HepG2 (cell line): Measurements from ENCODE around the gene FLAD1. TPM values are rescaled to one million over a fixed set of nuclear protein-coding genes. Genes with fewer than 3 reads are reported as not detected.

ENCODE experiments used
- ARID2 ChIP-seq: sonication (generic); formaldehyde crosslinking; IDR thresholded peaks from 2 replicates; pipeline ENCODE4 v1.8.1; 2022; ENCODE audit warnings: mild to moderate bottlenecking, missing genetic modification reagents, borderline replicate concordance
- CEBPG ChIP-seq: IDR thresholded peaks from 2 replicates; pipeline ENCODE4 v1.6.1; 2016
- HHEX ChIP-seq: IDR thresholded peaks from 2 replicates; pipeline ENCODE4 v1.6.1; 2016; ENCODE audit warnings: control low read depth
- HIVEP1 ChIP-seq: sonication (generic); formaldehyde crosslinking; IDR thresholded peaks from 2 replicates; pipeline ENCODE4 v1.4.0; 2020; ENCODE audit warnings: mild to moderate bottlenecking, missing genetic modification reagents
- IKZF4 ChIP-seq: sonication (generic); formaldehyde crosslinking; IDR thresholded peaks from 2 replicates; pipeline ENCODE4 v1.5.1; 2020; ENCODE audit warnings: borderline replicate concordance, mild to moderate bottlenecking, low read depth, missing genetic modification reagents; ENCODE audit errors: not compliant biosample characterization
- SP140L ChIP-seq: sonication (generic); formaldehyde crosslinking; IDR thresholded peaks from 2 replicates; pipeline ENCODE4 v1.4.0; 2020; ENCODE audit warnings: missing genetic modification reagents, borderline replicate concordance
- SPEN ChIP-seq: sonication (generic); formaldehyde crosslinking; IDR thresholded peaks from 2 replicates; pipeline ENCODE4 v1.5.1; 2020; ENCODE audit warnings: low read depth, mild to moderate bottlenecking, missing genetic modification reagents
- ZFY ChIP-seq: sonication (generic); formaldehyde crosslinking; IDR thresholded peaks from 2 replicates; pipeline ENCODE4 v1.4.0; 2020; ENCODE audit warnings: missing genetic modification reagents
- ZNF101 ChIP-seq: sonication (generic); formaldehyde crosslinking; IDR thresholded peaks from 2 replicates; pipeline ENCODE4 v1.4.0; 2020; ENCODE audit warnings: mild to moderate bottlenecking, low read depth, missing genetic modification reagents, borderline replicate concordance
- ZNF292 ChIP-seq: sonication (generic); formaldehyde crosslinking; IDR thresholded peaks from 2 replicates; pipeline ENCODE4 v1.8.1; 2022; ENCODE audit warnings: mild to moderate bottlenecking, low read depth, missing genetic modification reagents, borderline replicate concordance
- ZNF615 ChIP-seq: sonication (generic); formaldehyde crosslinking; IDR thresholded peaks from 2 replicates; pipeline ENCODE4 v1.5.0; 2020; ENCODE audit warnings: mild to moderate bottlenecking, missing genetic modification reagents, borderline replicate concordance
- polyA plus RNA-seq, 8 experiments: library from polyadenylated mRNA; depleted of rRNA in 3 of 8; stranded (reverse) in 7 of 8; unstranded in 1 of 8; fragments of >200 nt; fragmentation: Illumina TruSeq in 4 of 8; extraction: Trizol in 4 of 8; gene quantifications; 2 replicates each; pipeline versions ENCODE4 v1.2.1 to v1.2.3, GENCODE V29; 2011 to 2016; ENCODE audit warnings: low read depth in 4 of 8, missing spikeins in 1 of 8, mixed read lengths in 1 of 8; ENCODE audit not compliant: insufficient read depth in 1 of 8
- total RNA-seq, 5 experiments: library from RNA; depleted of rRNA; stranded (reverse); fragments of >200 nt; fragmentation: Illumina TruSeq; extraction: Trizol; gene quantifications; 2 replicates each; pipeline ENCODE4 v1.2.3, GENCODE V29; 2016; ENCODE audit warnings: low read depth in 1 of 5
- TF ChIP-seq, protein P1 (sequence below), 2 experiments: IDR thresholded peaks; 2 replicates each; pipeline ENCODE4 v1.6.1; 2011 to 2012; ENCODE audit warnings: low read length in 2 of 2, borderline replicate concordance in 1 of 2, low read depth in 1 of 2, mild to moderate bottlenecking in 1 of 2, moderate library complexity in 1 of 2
- TF ChIP-seq, protein P2 (sequence below): sonication (generic); formaldehyde crosslinking; IDR thresholded peaks from 2 replicates; pipeline ENCODE4 v1.5.0; 2020; ENCODE audit warnings: missing genetic modification reagents
- TF ChIP-seq, protein P3 (sequence below): sonication (generic); formaldehyde crosslinking; IDR thresholded peaks from 2 replicates; pipeline ENCODE4 v1.5.0; 2020; ENCODE audit warnings: missing genetic modification reagents
- TF ChIP-seq, protein P4 (sequence below): sonication (generic); formaldehyde crosslinking; IDR thresholded peaks from 2 replicates; pipeline ENCODE4 v1.9.0; 2021; ENCODE audit warnings: missing genetic modification reagents, mild to moderate bottlenecking, borderline replicate concordance
- TF ChIP-seq, protein P5 (sequence below): fragments of 450-650 bp; IDR thresholded peaks from 2 replicates; pipeline ENCODE4 v1.6.1; 2017; ENCODE audit warnings: mild to moderate bottlenecking

FLAD1 gene
- total and polyA plus RNA-seq, 2 of the 13 experiments (the other 11 are each of a cell fraction or from before 2014, with no cell fraction given), result 25.9 to 32.8 TPM

DNA sequence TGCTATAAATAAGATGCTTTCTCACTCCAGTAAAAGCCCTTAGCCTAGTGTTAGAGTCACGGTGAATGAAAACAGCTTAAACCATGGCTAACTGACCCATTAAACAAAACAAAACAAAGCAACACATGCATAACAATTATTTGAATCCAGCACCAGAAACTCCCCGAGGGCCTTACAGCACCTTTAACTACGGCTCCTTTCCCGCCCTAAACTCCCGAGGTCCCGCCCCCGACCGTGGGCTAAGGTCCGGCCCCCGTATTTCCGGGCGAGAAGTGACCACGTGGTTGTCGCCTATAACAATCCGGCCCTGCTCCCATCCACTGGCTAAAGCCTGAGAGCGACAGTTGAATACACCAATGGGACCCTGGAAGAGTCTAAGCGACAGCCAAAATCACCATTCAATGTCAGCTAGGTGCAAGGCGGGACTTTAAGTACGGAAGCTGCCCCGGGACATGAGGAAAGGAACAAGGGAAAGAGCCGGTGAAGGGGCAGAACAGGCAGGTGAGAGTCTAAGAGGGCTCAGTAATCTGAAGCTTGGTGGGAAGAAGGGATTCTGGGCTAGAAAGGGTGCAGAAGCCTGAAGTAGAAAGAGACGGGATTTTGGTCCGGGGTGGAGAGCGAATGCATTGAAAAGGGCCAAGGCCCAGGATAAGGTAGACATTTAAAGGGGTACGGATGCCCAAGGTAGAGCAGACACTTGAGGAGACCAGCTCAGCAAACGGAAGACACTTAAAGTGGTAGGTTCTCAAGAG lies at the start of gene FLAD1 (continued):
- TF ChIP-seq CEBPG (no peak), ZNF615 (CRISPR knock-in tag) (no peak), HIVEP1 (0 out of 2 replicates have a peak, but pooled peaks have one; percentile 41), SP140L (CRISPR knock-in tag) (no peak), SPEN (CRISPR knock-in tag) (peak; percentile 81; the same call in 1 of the 2 replicates), ARID2 (CRISPR knock-in tag) (peak; percentile 32; the same call in 1 of the 2 replicates), ZNF101 (CRISPR knock-in tag) (no peak), ZFY (peak; percentile 57), HHEX (no peak), ZNF292 (CRISPR knock-in tag) (no peak), IKZF4 (CRISPR knock-in tag) (no peak)
- TF ChIP-seq, protein P1, sequence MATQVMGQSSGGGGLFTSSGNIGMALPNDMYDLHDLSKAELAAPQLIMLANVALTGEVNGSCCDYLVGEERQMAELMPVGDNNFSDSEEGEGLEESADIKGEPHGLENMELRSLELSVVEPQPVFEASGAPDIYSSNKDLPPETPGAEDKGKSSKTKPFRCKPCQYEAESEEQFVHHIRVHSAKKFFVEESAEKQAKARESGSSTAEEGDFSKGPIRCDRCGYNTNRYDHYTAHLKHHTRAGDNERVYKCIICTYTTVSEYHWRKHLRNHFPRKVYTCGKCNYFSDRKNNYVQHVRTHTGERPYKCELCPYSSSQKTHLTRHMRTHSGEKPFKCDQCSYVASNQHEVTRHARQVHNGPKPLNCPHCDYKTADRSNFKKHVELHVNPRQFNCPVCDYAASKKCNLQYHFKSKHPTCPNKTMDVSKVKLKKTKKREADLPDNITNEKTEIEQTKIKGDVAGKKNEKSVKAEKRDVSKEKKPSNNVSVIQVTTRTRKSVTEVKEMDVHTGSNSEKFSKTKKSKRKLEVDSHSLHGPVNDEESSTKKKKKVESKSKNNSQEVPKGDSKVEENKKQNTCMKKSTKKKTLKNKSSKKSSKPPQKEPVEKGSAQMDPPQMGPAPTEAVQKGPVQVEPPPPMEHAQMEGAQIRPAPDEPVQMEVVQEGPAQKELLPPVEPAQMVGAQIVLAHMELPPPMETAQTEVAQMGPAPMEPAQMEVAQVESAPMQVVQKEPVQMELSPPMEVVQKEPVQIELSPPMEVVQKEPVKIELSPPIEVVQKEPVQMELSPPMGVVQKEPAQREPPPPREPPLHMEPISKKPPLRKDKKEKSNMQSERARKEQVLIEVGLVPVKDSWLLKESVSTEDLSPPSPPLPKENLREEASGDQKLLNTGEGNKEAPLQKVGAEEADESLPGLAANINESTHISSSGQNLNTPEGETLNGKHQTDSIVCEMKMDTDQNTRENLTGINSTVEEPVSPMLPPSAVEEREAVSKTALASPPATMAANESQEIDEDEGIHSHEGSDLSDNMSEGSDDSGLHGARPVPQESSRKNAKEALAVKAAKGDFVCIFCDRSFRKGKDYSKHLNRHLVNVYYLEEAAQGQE (IDR thresholded peaks at IDR 0.05; ENCODE audit: borderline replicate concordance in 1 of 2, low read depth in 1 of 2, low read length in 2 of 2), result no peak
- TF ChIP-seq, protein P2, sequence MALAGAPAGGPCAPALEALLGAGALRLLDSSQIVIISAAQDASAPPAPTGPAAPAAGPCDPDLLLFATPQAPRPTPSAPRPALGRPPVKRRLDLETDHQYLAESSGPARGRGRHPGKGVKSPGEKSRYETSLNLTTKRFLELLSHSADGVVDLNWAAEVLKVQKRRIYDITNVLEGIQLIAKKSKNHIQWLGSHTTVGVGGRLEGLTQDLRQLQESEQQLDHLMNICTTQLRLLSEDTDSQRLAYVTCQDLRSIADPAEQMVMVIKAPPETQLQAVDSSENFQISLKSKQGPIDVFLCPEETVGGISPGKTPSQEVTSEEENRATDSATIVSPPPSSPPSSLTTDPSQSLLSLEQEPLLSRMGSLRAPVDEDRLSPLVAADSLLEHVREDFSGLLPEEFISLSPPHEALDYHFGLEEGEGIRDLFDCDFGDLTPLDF (CRISPR knock-in tag), result peak; percentile 87
- TF ChIP-seq, protein P3, sequence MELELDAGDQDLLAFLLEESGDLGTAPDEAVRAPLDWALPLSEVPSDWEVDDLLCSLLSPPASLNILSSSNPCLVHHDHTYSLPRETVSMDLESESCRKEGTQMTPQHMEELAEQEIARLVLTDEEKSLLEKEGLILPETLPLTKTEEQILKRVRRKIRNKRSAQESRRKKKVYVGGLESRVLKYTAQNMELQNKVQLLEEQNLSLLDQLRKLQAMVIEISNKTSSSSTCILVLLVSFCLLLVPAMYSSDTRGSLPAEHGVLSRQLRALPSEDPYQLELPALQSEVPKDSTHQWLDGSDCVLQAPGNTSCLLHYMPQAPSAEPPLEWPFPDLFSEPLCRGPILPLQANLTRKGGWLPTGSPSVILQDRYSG (CRISPR knock-in tag), result no peak
- TF ChIP-seq, protein P4, sequence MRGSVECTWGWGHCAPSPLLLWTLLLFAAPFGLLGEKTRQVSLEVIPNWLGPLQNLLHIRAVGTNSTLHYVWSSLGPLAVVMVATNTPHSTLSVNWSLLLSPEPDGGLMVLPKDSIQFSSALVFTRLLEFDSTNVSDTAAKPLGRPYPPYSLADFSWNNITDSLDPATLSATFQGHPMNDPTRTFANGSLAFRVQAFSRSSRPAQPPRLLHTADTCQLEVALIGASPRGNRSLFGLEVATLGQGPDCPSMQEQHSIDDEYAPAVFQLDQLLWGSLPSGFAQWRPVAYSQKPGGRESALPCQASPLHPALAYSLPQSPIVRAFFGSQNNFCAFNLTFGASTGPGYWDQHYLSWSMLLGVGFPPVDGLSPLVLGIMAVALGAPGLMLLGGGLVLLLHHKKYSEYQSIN (CRISPR knock-in tag), result no peak
- TF ChIP-seq, protein P5, sequence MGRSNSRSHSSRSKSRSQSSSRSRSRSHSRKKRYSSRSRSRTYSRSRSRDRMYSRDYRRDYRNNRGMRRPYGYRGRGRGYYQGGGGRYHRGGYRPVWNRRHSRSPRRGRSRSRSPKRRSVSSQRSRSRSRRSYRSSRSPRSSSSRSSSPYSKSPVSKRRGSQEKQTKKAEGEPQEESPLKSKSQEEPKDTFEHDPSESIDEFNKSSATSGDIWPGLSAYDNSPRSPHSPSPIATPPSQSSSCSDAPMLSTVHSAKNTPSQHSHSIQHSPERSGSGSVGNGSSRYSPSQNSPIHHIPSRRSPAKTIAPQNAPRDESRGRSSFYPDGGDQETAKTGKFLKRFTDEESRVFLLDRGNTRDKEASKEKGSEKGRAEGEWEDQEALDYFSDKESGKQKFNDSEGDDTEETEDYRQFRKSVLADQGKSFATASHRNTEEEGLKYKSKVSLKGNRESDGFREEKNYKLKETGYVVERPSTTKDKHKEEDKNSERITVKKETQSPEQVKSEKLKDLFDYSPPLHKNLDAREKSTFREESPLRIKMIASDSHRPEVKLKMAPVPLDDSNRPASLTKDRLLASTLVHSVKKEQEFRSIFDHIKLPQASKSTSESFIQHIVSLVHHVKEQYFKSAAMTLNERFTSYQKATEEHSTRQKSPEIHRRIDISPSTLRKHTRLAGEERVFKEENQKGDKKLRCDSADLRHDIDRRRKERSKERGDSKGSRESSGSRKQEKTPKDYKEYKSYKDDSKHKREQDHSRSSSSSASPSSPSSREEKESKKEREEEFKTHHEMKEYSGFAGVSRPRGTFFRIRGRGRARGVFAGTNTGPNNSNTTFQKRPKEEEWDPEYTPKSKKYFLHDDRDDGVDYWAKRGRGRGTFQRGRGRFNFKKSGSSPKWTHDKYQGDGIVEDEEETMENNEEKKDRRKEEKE, result no peak
